IMR-90 (cell line): ENCODE results near the gene IFT20. TPM values are rescaled to one million over a fixed set of nuclear protein-coding genes. Genes with fewer than 3 reads are reported as not detected.
A peak's percentile ranks its signal among the peaks of the same experiment; 100 is the strongest.

Source experiments
- ATAC-seq: fragments of 200-7000 bp; cut with Tn5 transposase; 2 replicates; pipeline ENCODE4 v1.9.1; 2020; ENCODE audit warnings: low read depth, mild to moderate bottlenecking, moderate library complexity
- BruUV-seq: library from RNA; stranded (reverse); fragments of 400-500 nt; replicated peaks from 2 replicates; lab custom pipeline; 2021; lab: Mats Ljungman, UMichigan
- CTCF ChIA-PET: fragments of 300-600 bp; formaldehyde crosslinking; extraction: SDS; loops from one replicate; lab custom pipeline; 2021; ENCODE audit warnings: antibody characterized with exemption; lab: Yijun Ruan, JAX
- POLR2A ChIA-PET: fragments of 300-600 bp; sonication (Branson Sonifier 250); formaldehyde crosslinking; loops from one replicate; lab custom pipeline; 2022; ENCODE audit warnings: antibody characterized with exemption; ENCODE audit not compliant: unreplicated experiment; lab: Charles Lee
- DNase-seq: peaks from one replicate; pipeline ENCODE4 v3.0.0; 2013
- H2AFZ ChIP-seq: replicated peaks from 2 replicates; pipeline ENCODE3; 2013; ENCODE audit warnings: low read length, mild to moderate bottlenecking; ENCODE audit not compliant: poor library complexity
- H2AK5ac ChIP-seq: 2 replicates; pipeline ENCODE4 v1.6.1; 2013; ENCODE audit warnings: low read depth, low read length, inconsistent platforms
- H2AK9ac ChIP-seq: replicated peaks from 2 replicates; pipeline ENCODE3; 2013; ENCODE audit warnings: mild to moderate bottlenecking, low read depth, low read length, moderate library complexity; ENCODE audit not compliant: poor library complexity
- H2BK120ac ChIP-seq: 2 replicates; pipeline ENCODE4 v1.6.1; 2013; ENCODE audit warnings: low read depth, low read length, inconsistent platforms
- H2BK15ac ChIP-seq: 3 replicates; pipeline ENCODE4 v1.6.1; 2013; ENCODE audit warnings: low read depth, low read length, inconsistent platforms
- H2BK20ac ChIP-seq: 2 replicates; pipeline ENCODE4 v1.6.1; 2013; ENCODE audit warnings: low read depth, mild to moderate bottlenecking, inconsistent platforms, low read length, moderate library complexity
- H2BK5ac ChIP-seq: 2 replicates; pipeline ENCODE4 v1.6.1; 2013; ENCODE audit warnings: mild to moderate bottlenecking, low read depth, low read length, inconsistent platforms; ENCODE audit not compliant: poor library complexity, severe bottlenecking
- H3K14ac ChIP-seq: replicated peaks from 2 replicates; pipeline ENCODE4 v1.6.1; 2013; ENCODE audit warnings: low read depth, low read length, inconsistent platforms
- H3K18ac ChIP-seq: 2 replicates; pipeline ENCODE4 v1.6.1; 2013; ENCODE audit warnings: low read depth, low read length, control low read depth
- H3K23ac ChIP-seq: 2 replicates; pipeline ENCODE4 v1.6.1; 2013; ENCODE audit warnings: low read depth, low read length, inconsistent platforms
- H3K27ac ChIP-seq: 2 replicates; pipeline ENCODE4 v1.5.1; 2013; ENCODE audit warnings: mild to moderate bottlenecking, control low read depth, low read length; ENCODE audit not compliant: insufficient read depth
- H3K27me3 ChIP-seq: 2 replicates; pipeline ENCODE4 v1.6.1; 2013; ENCODE audit warnings: low read length; ENCODE audit not compliant: control insufficient read depth, insufficient read depth
- H3K36me3 ChIP-seq: 2 replicates; pipeline ENCODE4 v1.6.1; 2013; ENCODE audit warnings: low read length, mixed read lengths; ENCODE audit not compliant: control insufficient read depth, insufficient read depth
- H3K4ac ChIP-seq: 2 replicates; pipeline ENCODE4 v1.6.1; 2013; ENCODE audit warnings: low read depth, low read length, inconsistent platforms
- H3K4me1 ChIP-seq: 2 replicates; pipeline ENCODE4 v1.6.1; 2013; ENCODE audit warnings: low read length, mixed read lengths; ENCODE audit not compliant: control insufficient read depth, insufficient read depth
- H3K4me2 ChIP-seq: 2 replicates; pipeline ENCODE4 v1.6.1; 2013; ENCODE audit warnings: low read depth, mild to moderate bottlenecking, control low read depth, low read length, moderate library complexity
- H3K4me3 ChIP-seq: 2 replicates; pipeline ENCODE4 v1.5.1; 2013; ENCODE audit warnings: low read depth, mild to moderate bottlenecking, control low read depth, low read length, moderate library complexity; ENCODE audit not compliant: insufficient read depth
- H3K56ac ChIP-seq: 2 replicates; pipeline ENCODE4 v1.6.1; 2013; ENCODE audit warnings: low read length, inconsistent platforms; ENCODE audit not compliant: insufficient read depth; ENCODE audit errors: extremely low read depth
- H3K79me1 ChIP-seq, 2 experiments: 2 replicates each; pipeline ENCODE4 v1.6.1; 2013; ENCODE audit warnings: low read length in 2 of 2, inconsistent platforms in 1 of 2, low read depth in 1 of 2
- H3K9ac ChIP-seq: 2 replicates; pipeline ENCODE4 v1.6.1; 2013; ENCODE audit warnings: low read depth, low read length, control low read depth
- H3K9me1 ChIP-seq: 2 replicates; pipeline ENCODE4 v1.6.1; 2013; ENCODE audit warnings: low read length, inconsistent platforms; ENCODE audit not compliant: insufficient read depth
- H3K9me3 ChIP-seq: 2 replicates; pipeline ENCODE4 v1.6.1; 2013; ENCODE audit warnings: low read length; ENCODE audit not compliant: control insufficient read depth, insufficient read depth
- H4K20me1 ChIP-seq: 2 replicates; pipeline ENCODE4 v1.6.1; 2013; ENCODE audit warnings: low read length, inconsistent platforms; ENCODE audit not compliant: insufficient read depth
- H4K5ac ChIP-seq: 2 replicates; pipeline ENCODE4 v1.6.1; 2013; ENCODE audit warnings: mild to moderate bottlenecking, low read depth, low read length, control low read depth
- H4K8ac ChIP-seq, 2 experiments: 2 replicates each; pipeline ENCODE4 v1.6.1; 2013; ENCODE audit warnings: low read depth in 2 of 2, low read length in 2 of 2, control low read depth in 1 of 2, inconsistent platforms in 1 of 2
- H4K91ac ChIP-seq: 2 replicates; pipeline ENCODE4 v1.6.1; 2013; ENCODE audit warnings: low read depth, low read length, inconsistent platforms; ENCODE audit not compliant: insufficient read depth
- BHLHE40 ChIP-seq: fragments of 150-350 bp; IDR thresholded peaks from 2 replicates; pipeline ENCODE4 v1.6.1; 2016; ENCODE audit warnings: mild to moderate bottlenecking, low read depth, low read length
- CEBPB ChIP-seq: IDR thresholded peaks from 2 replicates; pipeline ENCODE4 v1.6.1; 2012; ENCODE audit warnings: low read depth, low read length, improper control_type of control experiment
- CHD1 ChIP-seq: IDR thresholded peaks from 2 replicates; pipeline ENCODE4 v1.6.1; 2012; ENCODE audit warnings: low read depth, low read length, improper control_type of control experiment
- CTCF ChIP-seq: conservative IDR thresholded peaks from 2 replicates; pipeline ENCODE4 v1.5.1; 2012; ENCODE audit warnings: mild to moderate bottlenecking, low read depth, low read length, improper control_type of control experiment
- ELK1 ChIP-seq: fragments of 150-350 bp; IDR thresholded peaks from 2 replicates; pipeline ENCODE4 v1.6.1; 2016; ENCODE audit warnings: low read depth, mild to moderate bottlenecking, low read length, moderate library complexity, borderline replicate concordance
- FOS ChIP-seq: fragments of 150-350 bp; IDR thresholded peaks from 2 replicates; pipeline ENCODE4 v1.6.1; 2016; ENCODE audit warnings: low read depth, low read length
- MAFK ChIP-seq: IDR thresholded peaks from 2 replicates; pipeline ENCODE4 v1.6.1; 2012; ENCODE audit warnings: low read depth, low read length, improper control_type of control experiment
- MXI1 ChIP-seq: IDR thresholded peaks from 2 replicates; pipeline ENCODE4 v1.6.1; 2012; ENCODE audit warnings: low read depth, mild to moderate bottlenecking, low read length, moderate library complexity, borderline replicate concordance
- NFE2L2 ChIP-seq: fragments of 150-350 bp; IDR thresholded peaks from 2 replicates; pipeline ENCODE4 v1.6.1; 2016; ENCODE audit warnings: low read depth, mild to moderate bottlenecking, low read length
- POLR2A ChIP-seq: IDR thresholded peaks from 2 replicates; pipeline ENCODE4 v1.6.1; 2012; ENCODE audit warnings: mild to moderate bottlenecking, low read depth, low read length
- RAD21 ChIP-seq: IDR thresholded peaks from 2 replicates; pipeline ENCODE4 v1.6.1; 2012; ENCODE audit warnings: low read length, improper control_type of control experiment
- RCOR1 ChIP-seq: IDR thresholded peaks from 2 replicates; pipeline ENCODE4 v1.6.1; 2012; ENCODE audit warnings: mild to moderate bottlenecking, low read length, improper control_type of control experiment; ENCODE audit not compliant: insufficient replicate concordance
- RFX5 ChIP-seq: IDR thresholded peaks from 2 replicates; pipeline ENCODE4 v1.8.0; 2012; ENCODE audit warnings: low read depth, mild to moderate bottlenecking, low read length, moderate library complexity
- SMC3 ChIP-seq: fragments of 150-350 bp; IDR thresholded peaks from 2 replicates; pipeline ENCODE4 v1.6.1; 2016; ENCODE audit warnings: low read depth, mild to moderate bottlenecking, antibody characterized with exemption, low read length, moderate library complexity
- USF2 ChIP-seq: fragments of 150-350 bp; IDR thresholded peaks from 2 replicates; pipeline ENCODE4 v1.6.1; 2017; ENCODE audit warnings: mild to moderate bottlenecking, antibody characterized with exemption, low read length, low read depth
- WGBS, 2 experiments: methylation state at CpG; one replicate each; pipeline versions ENCODE4 v1.1.5 to v1.1.7; 2013; ENCODE audit warnings: missing lambda C conversion rate in 2 of 2; ENCODE audit not compliant: insufficient read length in 1 of 2; ENCODE audit errors: extremely low coverage in 2 of 2; 5-methylcytosine and 5-hydroxymethylcytosine counted together
- dilution Hi-C: fragments of 300-500 bp; cut with HindIII; formaldehyde crosslinking; loops from one replicate; pipeline ENCODE4 v1.14.3; 2018; ENCODE audit warnings: low sequenced_read_pairs; ENCODE audit not compliant: unreplicated experiment
- in situ Hi-C: fragments of 300-500 bp; cut with MboI; formaldehyde crosslinking; loops from 3 replicates; pipeline ENCODE4 v1.14.3; 2019; ENCODE audit warnings: low sequenced_read_pairs, inconsistent platforms, mixed read lengths
- intact Hi-C: fragments of 100-400 bp; cut with micrococcal nuclease; formaldehyde crosslinking; loops from 2 replicates; pipeline ENCODE4 v1.10.0; 2022
- polyA plus RNA-seq, 3 experiments: library from polyadenylated mRNA; depleted of rRNA; stranded (reverse); fragments of >200 nt; gene quantifications; 2 replicates each; pipeline ENCODE4 v1.2.3, GENCODE V29; 2012; ENCODE audit warnings: low replicate concordance in 1 of 3
- total RNA-seq: library from RNA; depleted of rRNA; stranded (reverse); fragments of >200 nt; gene quantifications from 2 replicates; pipeline ENCODE4 v1.2.3, GENCODE V29; 2012

Gene IFT20
- total and polyA plus RNA-seq, 2 of the 4 experiments (the other 2 are of a cell fraction): 25.5 to 46.3 TPM

GRCh38 chr17:28384281-28385036 is 49.2 kb upstream of the IFT20 start:
- no peak overlapping the region for H3K18ac ChIP-seq
- no peak overlapping the region for H3K56ac ChIP-seq
- no peak overlapping the region for H2AK5ac ChIP-seq
- H2BK120ac ChIP-seq: no peak overlapping the region
- no peak overlapping the region for H2AK9ac ChIP-seq
- no peaks in the 10 kb centered on the region for H3K27me3 ChIP-seq
- no peak overlapping the region for H3K4ac ChIP-seq
- peaks cover 7% of the 10 kb centered on the region; the same call in 1 of the 2 replicates for H3K9me1 ChIP-seq
- ChIA-PET CTCF (no interaction called here), POLR2A (no interaction called here)
- H2BK20ac ChIP-seq: no peak overlapping the region
- no TSS peak for BruUV-seq
- H3K23ac ChIP-seq: no peak overlapping the region
- 70% methylated on average over 31 of the region's 56 CpGs; no CpG with 5 or more reads in 1 of the 2 experiments for WGBS, 2 experiments
- peaks cover 3% of the 10 kb centered on the region; the same call in 1 of the 2 replicates for H3K4me1 ChIP-seq
- H3K9ac ChIP-seq: no peak overlapping the region
- H2AFZ ChIP-seq: peak overlapping the region; percentile 32
- peaks cover 0 to 20% of the 10 kb centered on the region in 2 experiments; a peak in 2 of 4 replicates for H3K79me1 ChIP-seq
- in situ Hi-C loops: no loop called here
- intact Hi-C loops: no loop called here
- no peak for DNase-seq
- H4K8ac ChIP-seq: no peak overlapping the region
- H2BK15ac ChIP-seq: no peak overlapping the region
- no peak overlapping the region for H4K5ac ChIP-seq
- H4K20me1 ChIP-seq: peaks cover 20% of the 10 kb centered on the region
- no peak overlapping the region for H3K4me3 ChIP-seq
- dilution Hi-C loops: no loop called here
- H4K91ac ChIP-seq: no peak overlapping the region
- TF ChIP-seq ELK1 (no peak), MXI1 (no peak), SMC3 (no peak), MAFK (no peak), POLR2A (no peak), RCOR1 (no peak), RAD21 (no peak), FOS (no peak), CEBPB (no peak), NFE2L2 (no peak), USF2 (no peak), CHD1 (no peak), RFX5 (no peak), BHLHE40 (no peak), CTCF (no peak)
- no peak overlapping the region for H3K14ac ChIP-seq
- no peak overlapping the region for H2BK5ac ChIP-seq
- H3K9me3 ChIP-seq: no peaks in the 10 kb centered on the region
- no peak for ATAC-seq
- no peak overlapping the region for H3K27ac ChIP-seq
- peaks cover 34% of the 10 kb centered on the region for H3K36me3 ChIP-seq
- H3K4me2 ChIP-seq: no peak overlapping the region
